Stomach (tissue), 4 donors: ENCODE data around the gene C1QTNF12.

Experiments
- POLR2A ChIP-seq, 4 donors: fragments of 450-650 bp; IDR thresholded peaks; one replicate each; pipeline ENCODE4 v1.6.1; 2016; ENCODE audit warnings: antibody characterized with exemption in 4 of 4, control low read depth in 2 of 4, mild to moderate bottlenecking in 1 of 4, moderate library complexity in 1 of 4
- POLR2AphosphoS5 ChIP-seq, 3 donors: sonication (generic); formaldehyde crosslinking; IDR thresholded peaks; one replicate each; pipeline ENCODE4 v1.6.1; 2016; ENCODE audit warnings: antibody characterized with exemption in 3 of 3
- TF ChIP-seq, protein P1 (sequence below), 7 experiments: fragments of 450-650 bp in 4 of 7; fragments of 200-600 bp in 3 of 7; sonication (generic) in 3 of 7; IDR thresholded peaks; one replicate each; pipeline ENCODE4 v1.5.1; 2016 to 2019; ENCODE audit warnings: antibody characterized with exemption in 7 of 7, control low read depth in 2 of 7, mild to moderate bottlenecking in 1 of 7

DNA sequence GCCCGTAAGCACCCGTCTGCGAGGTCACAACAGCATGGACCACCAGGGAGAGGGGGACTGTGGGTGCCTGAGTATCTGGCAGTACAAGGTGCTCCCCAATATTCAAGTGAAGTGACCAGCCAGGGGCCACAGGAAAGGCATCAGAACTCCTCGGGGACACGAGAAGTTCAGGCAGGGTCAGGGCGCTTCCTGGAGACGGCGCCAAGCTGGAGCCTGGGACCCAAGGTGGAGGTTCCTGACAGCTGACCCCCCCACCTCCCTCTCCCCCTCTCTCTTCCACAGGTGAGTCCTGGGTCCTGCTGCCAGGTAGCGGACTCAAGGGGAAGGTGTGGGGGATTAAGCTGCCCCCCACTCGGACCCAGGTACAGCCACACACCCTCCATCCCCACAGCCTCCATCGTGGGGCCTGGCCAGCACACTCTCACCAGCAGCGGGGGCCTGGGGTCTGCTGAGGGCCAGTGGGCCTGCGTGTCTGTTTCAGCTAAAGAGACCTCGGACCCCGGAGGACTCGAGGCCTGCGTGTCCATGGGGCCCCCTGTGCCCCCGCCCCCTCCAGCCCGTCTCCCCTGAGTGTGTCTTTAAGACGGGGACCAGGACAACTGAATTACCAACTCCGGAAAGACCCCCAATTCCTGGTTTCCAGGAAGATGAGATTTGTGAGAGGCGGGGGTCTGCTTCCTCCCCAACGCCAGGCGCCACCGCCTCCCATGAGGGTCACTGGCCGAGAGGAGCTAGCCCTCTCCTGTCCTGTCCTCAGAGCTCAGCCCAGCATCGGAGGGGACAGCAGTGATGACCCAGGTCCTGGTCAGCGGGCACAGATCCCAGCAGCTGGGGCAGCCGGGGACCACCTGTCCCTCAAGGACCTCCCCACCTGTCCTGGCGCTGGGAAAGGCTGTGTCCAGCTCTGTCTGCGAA is 46.3 kb downstream of the C1QTNF12 start:
- TF ChIP-seq POLR2AphosphoS5 (IDR thresholded peaks at IDR 0.05) (no peak), POLR2A (IDR thresholded peaks at IDR 0.05) (no peak)
- TF ChIP-seq, protein P1, sequence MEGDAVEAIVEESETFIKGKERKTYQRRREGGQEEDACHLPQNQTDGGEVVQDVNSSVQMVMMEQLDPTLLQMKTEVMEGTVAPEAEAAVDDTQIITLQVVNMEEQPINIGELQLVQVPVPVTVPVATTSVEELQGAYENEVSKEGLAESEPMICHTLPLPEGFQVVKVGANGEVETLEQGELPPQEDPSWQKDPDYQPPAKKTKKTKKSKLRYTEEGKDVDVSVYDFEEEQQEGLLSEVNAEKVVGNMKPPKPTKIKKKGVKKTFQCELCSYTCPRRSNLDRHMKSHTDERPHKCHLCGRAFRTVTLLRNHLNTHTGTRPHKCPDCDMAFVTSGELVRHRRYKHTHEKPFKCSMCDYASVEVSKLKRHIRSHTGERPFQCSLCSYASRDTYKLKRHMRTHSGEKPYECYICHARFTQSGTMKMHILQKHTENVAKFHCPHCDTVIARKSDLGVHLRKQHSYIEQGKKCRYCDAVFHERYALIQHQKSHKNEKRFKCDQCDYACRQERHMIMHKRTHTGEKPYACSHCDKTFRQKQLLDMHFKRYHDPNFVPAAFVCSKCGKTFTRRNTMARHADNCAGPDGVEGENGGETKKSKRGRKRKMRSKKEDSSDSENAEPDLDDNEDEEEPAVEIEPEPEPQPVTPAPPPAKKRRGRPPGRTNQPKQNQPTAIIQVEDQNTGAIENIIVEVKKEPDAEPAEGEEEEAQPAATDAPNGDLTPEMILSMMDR (IDR thresholded peaks at IDR 0.05) = no peak
